GM12892 (cell line): Measurements from ENCODE around the gene B3GNT9.

Experiments used
- POLR2A ChIP-seq: IDR thresholded peaks from 2 replicates; pipeline ENCODE4 v1.6.1; 2011; ENCODE audit warnings: low read depth, low read length, control low read depth
- POLR2AphosphoS5 ChIP-seq: IDR thresholded peaks from 2 replicates; pipeline ENCODE4 v1.6.1; 2011; ENCODE audit warnings: low read depth, low read length, control low read depth
- TAF1 ChIP-seq: IDR thresholded peaks from 2 replicates; pipeline ENCODE4 v1.6.1; 2011; ENCODE audit warnings: low read depth, mild to moderate bottlenecking, control low read depth, low read length, borderline replicate concordance

DNA sequence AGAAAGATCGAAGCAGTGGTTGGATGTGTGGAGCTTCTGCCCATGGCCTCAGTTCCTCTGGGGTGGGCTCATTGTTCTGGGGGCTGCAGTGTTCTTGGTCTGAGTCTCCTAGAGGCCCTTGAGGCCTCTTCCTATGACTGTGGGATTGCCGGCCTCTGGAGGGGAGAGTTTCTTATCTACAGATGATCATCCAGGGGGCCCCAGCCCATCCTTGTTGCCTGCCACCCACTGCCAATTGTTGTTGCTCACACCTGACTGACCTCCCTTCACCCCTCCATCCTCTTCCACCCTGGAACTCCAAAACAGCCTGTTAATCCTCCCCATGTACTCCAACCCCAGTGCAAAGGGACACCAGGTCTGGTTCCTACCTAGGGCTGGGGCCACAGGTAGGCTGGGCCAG lies 5.9 kb downstream of the B3GNT9 start:
- no peak for TF ChIP-seq POLR2A
- TF ChIP-seq POLR2AphosphoS5 = no peak
- TF ChIP-seq TAF1 = no peak
